ENCODE measurements around the gene TMEM150B. TPM values are rescaled to one million over a fixed set of nuclear protein-coding genes. Genes with fewer than 3 reads are reported as not detected.

TMEM150B gene
- total RNA-seq, 1 donor from 2014 or later = not detected

DNA sequence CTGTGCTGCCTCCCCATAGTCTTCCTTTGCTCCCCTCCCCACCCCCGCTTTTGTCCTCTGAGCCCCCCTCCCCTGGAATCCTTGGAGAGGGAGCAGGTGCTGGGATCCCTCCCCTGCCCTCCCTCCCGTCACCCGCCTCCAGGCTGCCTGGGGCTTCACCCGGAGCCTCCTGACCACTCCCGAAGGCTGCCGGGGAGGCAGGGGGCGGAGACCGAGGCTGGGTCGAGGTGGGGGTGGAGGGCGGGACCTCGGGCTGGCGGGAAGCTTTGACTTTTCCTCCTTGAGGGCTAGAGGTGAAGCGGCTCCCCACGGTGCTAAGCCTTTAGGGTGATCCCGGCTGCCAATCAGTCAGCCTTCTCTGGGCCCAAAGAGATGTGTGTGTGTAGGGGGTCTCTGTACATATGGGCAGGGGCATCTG, 16.0 kb upstream of the TMEM150B start:
- Mint-ChIP-seq H3K27me3 (ENCODE audit: insufficient read depth, low read depth) (peaks cover 14% of the 10 kb centered on the region), H3K9me3 (no peaks in the 10 kb centered on the region), H3K4me3 (peak overlapping the region; percentile 98), H3K27ac (peak overlapping the region; percentile 29), H3K36me3 (peaks cover 8% of the 10 kb centered on the region), H3K4me1 (peaks cover 25% of the 10 kb centered on the region)
- Histone ChIP-seq H2AFZ (replicated peaks) (no peak overlapping the region), H3K27ac (no peak overlapping the region), H3F3A (ENCODE audit: low read depth) (peaks cover 13% of the 10 kb centered on the region), H3K4me2 (peak overlapping the region; percentile 84), H3K36me3 (no peaks in the 10 kb centered on the region), H3K9ac (peak overlapping the region; percentile 74), H3K4me3 (peak overlapping the region; percentile 95), H4K20me1 (ENCODE audit: low read depth) (peaks cover 33% of the 10 kb centered on the region), H3K9me3 (ENCODE audit: low read depth) (no peaks in the 10 kb centered on the region), H3K79me2 (ENCODE audit: low read depth) (peaks cover 26% of the 10 kb centered on the region), H3K4me1 (peaks cover 8% of the 10 kb centered on the region), H3K27me3 (no peaks in the 10 kb centered on the region)
- TF ChIP-seq EZH2phosphoT487 (IDR thresholded peaks at IDR 0.05) (no peak), EZH2 (IDR thresholded peaks at IDR 0.05) (no peak)
- TF ChIP-seq, protein P1, sequence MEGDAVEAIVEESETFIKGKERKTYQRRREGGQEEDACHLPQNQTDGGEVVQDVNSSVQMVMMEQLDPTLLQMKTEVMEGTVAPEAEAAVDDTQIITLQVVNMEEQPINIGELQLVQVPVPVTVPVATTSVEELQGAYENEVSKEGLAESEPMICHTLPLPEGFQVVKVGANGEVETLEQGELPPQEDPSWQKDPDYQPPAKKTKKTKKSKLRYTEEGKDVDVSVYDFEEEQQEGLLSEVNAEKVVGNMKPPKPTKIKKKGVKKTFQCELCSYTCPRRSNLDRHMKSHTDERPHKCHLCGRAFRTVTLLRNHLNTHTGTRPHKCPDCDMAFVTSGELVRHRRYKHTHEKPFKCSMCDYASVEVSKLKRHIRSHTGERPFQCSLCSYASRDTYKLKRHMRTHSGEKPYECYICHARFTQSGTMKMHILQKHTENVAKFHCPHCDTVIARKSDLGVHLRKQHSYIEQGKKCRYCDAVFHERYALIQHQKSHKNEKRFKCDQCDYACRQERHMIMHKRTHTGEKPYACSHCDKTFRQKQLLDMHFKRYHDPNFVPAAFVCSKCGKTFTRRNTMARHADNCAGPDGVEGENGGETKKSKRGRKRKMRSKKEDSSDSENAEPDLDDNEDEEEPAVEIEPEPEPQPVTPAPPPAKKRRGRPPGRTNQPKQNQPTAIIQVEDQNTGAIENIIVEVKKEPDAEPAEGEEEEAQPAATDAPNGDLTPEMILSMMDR (IDR thresholded peaks at IDR 0.05) = no peak
- DNase-seq (ENCODE audit: low spot score) = peak; percentile 93

DNA sequence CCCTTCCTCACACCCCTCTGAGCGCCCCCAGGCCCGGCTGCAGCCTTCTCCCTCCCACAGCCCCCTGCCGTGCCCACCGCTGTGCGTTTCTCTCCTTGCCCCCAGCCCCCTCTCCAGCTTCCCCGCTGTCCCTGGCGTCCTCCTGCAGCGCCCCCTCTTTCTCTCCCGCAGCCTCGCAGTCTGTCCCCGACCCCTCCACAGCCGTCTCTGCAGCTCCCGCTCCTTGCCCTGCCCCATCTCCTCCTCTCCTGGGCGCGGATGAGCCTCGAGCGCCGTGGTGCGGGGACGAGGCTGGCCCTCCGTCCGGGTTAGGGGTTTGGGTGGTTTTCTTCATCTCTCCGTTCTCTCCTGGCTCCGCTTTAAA, 15.6 kb upstream of the TMEM150B start:
- H3K27ac Mint-ChIP-seq = peak overlapping the region; percentile 29
- no peak overlapping the region for H2AFZ ChIP-seq (replicated peaks)
- H3K4me1 ChIP-seq = peaks cover 8% of the 10 kb centered on the region
- no peak for TF ChIP-seq EZH2phosphoT487 (IDR thresholded peaks at IDR 0.05)
- TF ChIP-seq, protein P1 (IDR thresholded peaks at IDR 0.05) = peak; percentile 40
- TF ChIP-seq EZH2 (IDR thresholded peaks at IDR 0.05) = no peak
- H3K27ac ChIP-seq = peak overlapping the region; percentile 35
- no peaks in the 10 kb centered on the region for H3K9me3 Mint-ChIP-seq
- no peaks in the 10 kb centered on the region for H3K36me3 ChIP-seq
- H3K4me1 Mint-ChIP-seq = peaks cover 25% of the 10 kb centered on the region
- peak overlapping the region; percentile 95 for H3K4me3 ChIP-seq
- peak overlapping the region; percentile 84 for H3K4me2 ChIP-seq
- H3K27me3 ChIP-seq = no peaks in the 10 kb centered on the region
- H4K20me1 ChIP-seq (ENCODE audit: low read depth) = peaks cover 28% of the 10 kb centered on the region
- peak overlapping the region; percentile 74 for H3K9ac ChIP-seq
- H3K27me3 Mint-ChIP-seq (ENCODE audit: insufficient read depth, low read depth) = peaks cover 14% of the 10 kb centered on the region
- peak overlapping the region; percentile 98 for H3K4me3 Mint-ChIP-seq
- DNase-seq (ENCODE audit: low spot score) = peak; percentile 66
- H3F3A ChIP-seq (ENCODE audit: low read depth) = peaks cover 13% of the 10 kb centered on the region
- no peaks in the 10 kb centered on the region for H3K9me3 ChIP-seq (ENCODE audit: low read depth)
- H3K79me2 ChIP-seq (ENCODE audit: low read depth) = peaks cover 26% of the 10 kb centered on the region
- peaks cover 8% of the 10 kb centered on the region for H3K36me3 Mint-ChIP-seq

DNA sequence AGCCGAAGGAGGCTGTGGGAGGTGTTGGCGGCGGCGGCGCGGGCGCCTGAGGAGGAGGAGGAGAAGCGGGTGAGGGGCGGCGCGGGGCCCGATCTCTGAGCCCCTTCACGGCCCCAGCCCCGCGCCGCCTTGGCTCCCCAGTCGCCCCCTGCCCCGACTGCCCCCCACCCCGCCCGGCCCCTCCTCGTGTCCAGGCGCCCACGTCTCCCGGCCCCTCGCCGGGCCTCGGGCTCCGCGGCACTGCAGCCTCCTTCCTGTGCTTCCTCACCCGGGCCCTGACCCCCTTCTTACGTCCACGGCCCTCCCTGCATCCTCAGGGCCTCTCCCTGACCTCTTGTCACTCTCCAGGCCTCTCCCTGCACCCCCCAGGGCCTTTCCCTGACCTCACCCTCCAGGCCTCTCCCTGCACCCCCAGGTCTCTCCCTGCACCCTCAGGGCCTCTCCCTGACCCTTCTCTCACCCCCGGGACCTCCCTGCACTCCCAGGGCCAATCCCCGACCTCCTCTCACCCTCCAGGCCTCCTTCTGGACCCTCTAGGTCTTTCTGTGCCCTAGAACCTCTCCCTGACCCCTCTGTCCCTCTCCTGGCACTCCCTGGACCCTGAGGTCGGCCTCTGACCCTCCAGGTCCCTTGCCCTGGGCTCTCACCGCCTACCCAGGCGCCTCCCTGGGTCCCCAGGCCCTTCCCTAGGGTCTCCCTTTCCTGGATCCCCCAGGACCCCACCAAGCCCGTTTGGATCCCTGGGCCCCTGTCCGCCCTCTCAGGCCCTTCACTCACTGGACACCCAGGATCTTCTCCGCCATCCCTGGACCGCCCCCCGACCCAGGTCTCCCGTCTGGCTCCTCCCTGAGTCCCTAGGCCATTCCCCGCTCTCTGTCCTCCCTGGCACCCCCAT, 15.0 kb upstream of the TMEM150B start:
- Mint-ChIP-seq H3K27ac (peak overlapping the region; percentile 98), H3K36me3 (peaks cover 8% of the 10 kb centered on the region), H3K27me3 (ENCODE audit: insufficient read depth, low read depth) (peaks cover 12% of the 10 kb centered on the region), H3K4me3 (peak overlapping the region; percentile 98), H3K9me3 (no peaks in the 10 kb centered on the region), H3K4me1 (peaks cover 21% of the 10 kb centered on the region)
- Histone ChIP-seq H3F3A (ENCODE audit: low read depth) (peaks cover 13% of the 10 kb centered on the region), H3K36me3 (no peaks in the 10 kb centered on the region), H3K9ac (peak overlapping the region; percentile 74), H3K79me2 (ENCODE audit: low read depth) (peaks cover 26% of the 10 kb centered on the region), H3K27me3 (no peaks in the 10 kb centered on the region), H3K4me3 (peak overlapping the region; percentile 95), H3K4me2 (peak overlapping the region; percentile 84), H3K27ac (peak overlapping the region; percentile 56), H3K9me3 (ENCODE audit: low read depth) (no peaks in the 10 kb centered on the region), H2AFZ (replicated peaks) (no peak overlapping the region), H3K4me1 (peaks cover 8% of the 10 kb centered on the region), H4K20me1 (ENCODE audit: low read depth) (peaks cover 27% of the 10 kb centered on the region)
- TF ChIP-seq EZH2 (IDR thresholded peaks at IDR 0.05) = no peak
- TF ChIP-seq EZH2phosphoT487 (IDR thresholded peaks at IDR 0.05) = no peak
- TF ChIP-seq, protein P1 (IDR thresholded peaks at IDR 0.05) = no peak
- no peak for DNase-seq (ENCODE audit: low spot score)
